Osteocyte (in vitro differentiated cells): Measurements from ENCODE around the gene BMAL1. TPM values are rescaled to one million over a fixed set of nuclear protein-coding genes. Genes with fewer than 3 reads are reported as not detected.

Source experiments
- DNase-seq: peaks from one replicate; pipeline ENCODE4 v3.0.0; 2021; ENCODE audit warnings: mixed read lengths; ENCODE audit not compliant: unreplicated experiment; ENCODE audit errors: extremely low spot score
- H3K27ac Mint-ChIP-seq: one replicate; pipeline ENCODE4 v1.8.0; 2021; ENCODE audit warnings: mild to moderate bottlenecking, mixed read lengths; ENCODE audit not compliant: unreplicated experiment
- H3K27me3 Mint-ChIP-seq: one replicate; pipeline ENCODE4 v1.8.0; 2021; ENCODE audit warnings: mixed read lengths; ENCODE audit not compliant: unreplicated experiment
- H3K36me3 Mint-ChIP-seq: one replicate; pipeline ENCODE4 v1.8.0; 2021; ENCODE audit warnings: mixed read lengths; ENCODE audit not compliant: unreplicated experiment
- H3K4me1 Mint-ChIP-seq: one replicate; pipeline ENCODE4 v1.8.0; 2021; ENCODE audit warnings: mixed read lengths; ENCODE audit not compliant: unreplicated experiment
- H3K4me3 Mint-ChIP-seq: one replicate; pipeline ENCODE4 v1.8.0; 2021; ENCODE audit warnings: mild to moderate bottlenecking, moderate library complexity, mixed read lengths; ENCODE audit not compliant: unreplicated experiment
- H3K9me3 Mint-ChIP-seq: one replicate; pipeline ENCODE4 v1.8.0; 2021; ENCODE audit warnings: mixed read lengths; ENCODE audit not compliant: unreplicated experiment
- CTCF ChIP-seq: fragments of 200-600 bp; sonication (generic); IDR thresholded peaks from 2 replicates; pipeline ENCODE4 v1.5.0; 2021; ENCODE audit warnings: antibody characterized with exemption, mild to moderate bottlenecking, moderate library complexity
- total RNA-seq: library from RNA; stranded (reverse); gene quantifications from 2 replicates; pipeline ENCODE4 v1.2.1, GENCODE V29; 2021

The BMAL1 gene
- total RNA-seq, 1 donor from 2014 or later: 25.3 TPM

- H3K36me3 Mint-ChIP-seq: peaks cover 3% of the 10 kb centered on the region
- no peak overlapping the region for H3K27ac Mint-ChIP-seq
- peak overlapping the region; percentile 75 for H3K4me3 Mint-ChIP-seq
- TF ChIP-seq CTCF: no peak
- no peak for DNase-seq
- H3K9me3 Mint-ChIP-seq: no peaks in the 10 kb centered on the region
- H3K27me3 Mint-ChIP-seq: peaks cover 39% of the 10 kb centered on the region
- peaks cover 28% of the 10 kb centered on the region for H3K4me1 Mint-ChIP-seq
Observed at GRCh38 chr11:13278609-13279486, 1.3 kb downstream of the BMAL1 start.

GRCh38 chr11:13279487-13279834 lies 1.9 kb downstream of the BMAL1 start:
- no peak for TF ChIP-seq CTCF
- Mint-ChIP-seq H3K9me3 (no peaks in the 10 kb centered on the region), H3K4me3 (peak overlapping the region; percentile 75), H3K27me3 (peaks cover 33% of the 10 kb centered on the region), H3K36me3 (peaks cover 3% of the 10 kb centered on the region), H3K4me1 (peaks cover 28% of the 10 kb centered on the region), H3K27ac (no peak overlapping the region)
- no peak for DNase-seq

- DNase-seq: no peak
- no peak for TF ChIP-seq CTCF
- peaks cover 3% of the 10 kb centered on the region for H3K36me3 Mint-ChIP-seq
- no peaks in the 10 kb centered on the region for H3K9me3 Mint-ChIP-seq
- peaks cover 28% of the 10 kb centered on the region for H3K4me1 Mint-ChIP-seq
- H3K4me3 Mint-ChIP-seq: no peak overlapping the region
- peaks cover 26% of the 10 kb centered on the region for H3K27me3 Mint-ChIP-seq
- H3K27ac Mint-ChIP-seq: no peak overlapping the region
Observed at GRCh38 chr11:13280092-13280722, 2.6 kb downstream of the BMAL1 start.

- peaks cover 28% of the 10 kb centered on the region for H3K4me1 Mint-ChIP-seq
- no peak overlapping the region for H3K27ac Mint-ChIP-seq
- peaks cover 3% of the 10 kb centered on the region for H3K36me3 Mint-ChIP-seq
- DNase-seq: no peak
- H3K9me3 Mint-ChIP-seq: no peaks in the 10 kb centered on the region
- TF ChIP-seq CTCF: no peak
- peaks cover 22% of the 10 kb centered on the region for H3K27me3 Mint-ChIP-seq
- H3K4me3 Mint-ChIP-seq: no peak overlapping the region
Observed at GRCh38 chr11:13280777-13281176, 3.2 kb downstream of the BMAL1 start.

GRCh38 chr11:13283636-13284035 lies 6.0 kb downstream of the BMAL1 start:
- no peak for TF ChIP-seq CTCF
- H3K4me3 Mint-ChIP-seq: no peak overlapping the region
- peaks cover 22% of the 10 kb centered on the region for H3K27me3 Mint-ChIP-seq
- H3K9me3 Mint-ChIP-seq: no peaks in the 10 kb centered on the region
- DNase-seq: no peak
- H3K27ac Mint-ChIP-seq: no peak overlapping the region
- H3K4me1 Mint-ChIP-seq: peaks cover 37% of the 10 kb centered on the region
- peaks cover 3% of the 10 kb centered on the region for H3K36me3 Mint-ChIP-seq
